Effector CD4-positive, alpha-beta T cell (primary cell): ENCODE results near the gene CMTM1. TPM values are rescaled to one million over a fixed set of nuclear protein-coding genes. Genes with fewer than 3 reads are reported as not detected.
A peak's percentile ranks its signal among the peaks of the same experiment; 100 is the strongest.

Experiments used
- DNase-seq: peaks from one replicate; pipeline ENCODE4 v3.0.0-alpha.2; 2020
- total RNA-seq: gene quantifications from one replicate; lab custom pipeline; 2026; lab: John Stamatoyannopoulos, UW

Gene CMTM1
- total RNA-seq, result not detected

GRCh38 chr16:66566051-66566901 lies at the start of gene CMTM1:
Gene CMTM1 (plus strand): TSS chr16:66566439. CDS start chr16:66566514, 75 bp downstream.
- no peak for DNase-seq

- DNase-seq, result no peak
These were observed 49.8 kb upstream of the CMTM1 start for GRCh38 chr16:66516509-66516807.

- DNase-seq, result peak; percentile 63
These were observed 49.2 kb upstream of the CMTM1 start for GRCh38 chr16:66516808-66517585.

- DNase-seq, result no peak
These were observed 48.5 kb upstream of the CMTM1 start for GRCh38 chr16:66517586-66518263.

- DNase-seq, result no peak
These were observed 46.5 kb upstream of the CMTM1 start for GRCh38 chr16:66519482-66520373.

- DNase-seq, result no peak
These were observed 45.7 kb upstream of the CMTM1 start for GRCh38 chr16:66520406-66521170.

GRCh38 chr16:66521252-66521713 lies 45.0 kb upstream of the CMTM1 start:
- DNase-seq, result no peak

- peak; percentile 76 for DNase-seq
These were observed 44.1 kb upstream of the CMTM1 start for GRCh38 chr16:66521951-66522771.

- no peak for DNase-seq
These were observed 43.2 kb upstream of the CMTM1 start for GRCh38 chr16:66522816-66523590.

GRCh38 chr16:66523861-66524354 lies 42.3 kb upstream of the CMTM1 start:
- DNase-seq, result peak; percentile 20

- no peak for DNase-seq
These were observed 41.6 kb upstream of the CMTM1 start for GRCh38 chr16:66524601-66525164.

GRCh38 chr16:66525396-66526180 lies 40.7 kb upstream of the CMTM1 start:
- DNase-seq, result no peak

- DNase-seq, result no peak
These were observed 37.9 kb upstream of the CMTM1 start for GRCh38 chr16:66528294-66528693.

- no peak for DNase-seq
These were observed 36.8 kb upstream of the CMTM1 start for GRCh38 chr16:66529475-66529874.

- no peak for DNase-seq
These were observed 31.9 kb upstream of the CMTM1 start for GRCh38 chr16:66534376-66534799.

GRCh38 chr16:66536525-66536924 lies 29.7 kb upstream of the CMTM1 start:
- no peak for DNase-seq

GRCh38 chr16:66537236-66537635 lies 29.0 kb upstream of the CMTM1 start:
- no peak for DNase-seq

- no peak for DNase-seq
These were observed 27.3 kb upstream of the CMTM1 start for GRCh38 chr16:66538910-66539309.
